DMS 273 (cell line): Measurements from ENCODE around the gene HLA-DQA2.
"Not testable (repeated sequence)": the region's sequence is repeated elsewhere in the genome, so short reads cannot be mapped to it uniquely, and the experiment has no call there.

Experiments used
- DNase-seq: peaks from one replicate; lab custom pipeline; 2025; ENCODE audit not compliant: unreplicated experiment; lab: John Stamatoyannopoulos, UW

The HLA-DQA2 gene

DNA sequence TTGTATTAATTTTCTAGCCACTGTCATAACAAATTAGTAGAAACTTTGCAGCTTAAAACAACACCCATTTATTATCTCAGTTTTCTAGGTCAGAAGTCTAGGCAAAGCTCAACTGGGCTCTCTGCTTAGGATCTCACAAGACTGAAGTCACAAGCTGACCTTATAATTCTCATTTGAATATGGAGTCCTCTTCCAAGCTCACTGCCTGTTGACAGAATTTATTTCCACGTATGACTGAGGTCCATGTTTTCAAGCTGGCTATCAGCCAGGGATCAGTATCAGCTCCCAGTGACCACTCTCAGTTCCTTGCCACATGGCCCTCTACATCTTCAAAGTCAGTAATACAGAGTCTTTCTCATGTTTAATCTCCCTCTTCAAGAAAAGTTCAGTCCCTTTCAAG is 33.9 kb downstream of the HLA-DQA2 start:
- no peak for DNase-seq

- DNase-seq: no peak
These were observed 37.8 kb downstream of the HLA-DQA2 start for GRCh38 chr6:32779036-32779435.

- not testable (repeated sequence) for DNase-seq
These were observed 41.7 kb downstream of the HLA-DQA2 start for GRCh38 chr6:32782923-32783322.

DNA sequence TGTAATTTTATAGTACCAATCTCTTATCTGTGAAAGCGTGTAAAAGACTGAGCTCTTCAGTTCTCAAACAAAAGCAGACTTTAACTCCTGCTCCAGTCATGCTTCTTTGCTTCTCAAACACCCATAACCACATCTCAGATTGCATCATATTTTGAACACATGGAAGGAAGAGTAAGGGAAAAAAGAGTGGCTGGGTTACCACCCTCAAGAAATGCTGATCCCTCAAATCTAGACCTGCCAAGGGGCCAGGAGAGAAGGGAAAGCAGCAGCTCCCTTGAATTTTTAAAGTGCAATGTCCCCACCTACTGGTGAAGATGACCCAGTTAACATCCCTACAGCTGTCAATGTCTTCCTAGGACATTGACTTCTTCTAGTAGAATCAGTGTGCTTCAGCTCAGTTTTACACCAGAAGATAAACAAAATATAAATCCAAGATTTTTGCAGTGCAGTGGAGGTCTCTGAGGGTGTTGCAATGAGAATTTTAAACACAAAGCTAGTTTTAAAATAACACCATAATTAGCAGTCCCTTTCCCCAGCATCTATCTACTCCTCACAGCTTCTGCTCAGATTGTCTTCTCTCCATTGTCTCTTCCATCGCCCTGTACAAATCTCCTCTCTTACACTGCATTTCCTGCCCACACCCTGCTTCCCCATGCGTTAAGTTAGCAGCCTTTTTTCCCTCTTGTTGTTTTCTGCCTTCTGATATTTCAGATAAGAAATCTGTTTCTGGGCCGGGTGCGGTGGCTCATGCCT is 44.8 kb downstream of the HLA-DQA2 start:
- DNase-seq: peak; percentile 71

GRCh38 chr6:32790306-32790705 is 49.1 kb downstream of the HLA-DQA2 start:
- no peak for DNase-seq

DNA sequence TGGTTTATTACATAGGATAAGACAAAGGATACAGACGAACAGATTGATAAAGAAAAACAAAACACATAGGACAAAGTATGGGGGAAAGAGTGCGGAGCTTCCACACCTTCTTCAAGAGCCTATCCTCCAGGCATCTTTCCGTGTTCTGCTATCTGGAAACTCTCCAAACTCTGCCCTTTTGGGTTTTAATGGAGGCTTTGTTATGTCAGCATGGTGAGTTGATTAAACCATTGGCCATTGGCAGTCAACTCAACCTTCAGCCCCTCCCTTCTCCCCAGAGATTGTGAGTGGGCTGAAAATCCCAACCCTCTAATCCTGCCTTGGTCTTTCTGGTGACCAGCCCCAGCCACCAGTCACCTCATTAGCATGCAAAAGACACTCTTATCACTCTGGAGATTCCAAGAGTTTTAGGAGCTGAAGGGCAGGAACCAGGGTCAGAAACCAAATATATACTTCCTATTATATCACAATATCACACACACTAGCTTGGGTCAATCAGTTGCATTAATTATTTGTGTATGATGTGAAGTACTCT is 51.8 kb downstream of the HLA-DQA2 start:
- no peak for DNase-seq

DNA sequence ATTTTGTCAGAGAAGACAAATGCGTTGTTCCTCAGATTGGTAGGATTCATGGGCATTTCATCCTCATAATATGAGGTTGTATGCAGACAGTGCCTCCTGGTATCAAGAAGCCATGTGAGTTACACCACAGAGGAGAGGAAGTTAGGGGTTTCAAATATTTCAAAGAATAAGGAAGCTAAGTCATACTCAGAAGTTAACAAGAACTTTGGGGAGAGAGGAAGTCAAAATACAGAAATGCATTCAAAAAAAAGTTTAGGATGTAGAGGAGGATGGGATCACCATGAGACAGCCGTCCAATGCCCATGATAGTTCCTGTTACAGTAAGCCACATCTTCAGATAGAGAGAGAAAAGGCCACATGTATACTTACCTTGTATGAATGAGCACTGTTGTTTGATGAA is 53.3 kb downstream of the HLA-DQA2 start:
- no peak for DNase-seq
